ENCODE results near the gene GTPBP3. TPM values are rescaled to one million over a fixed set of nuclear protein-coding genes. Genes with fewer than 3 reads are reported as not detected.
A peak's percentile ranks its signal among the peaks of the same experiment; 100 is the strongest.

Gene GTPBP3
- total RNA-seq, 2 donors from 2014 or later, result 20.7 to 72.5 TPM

DNA sequence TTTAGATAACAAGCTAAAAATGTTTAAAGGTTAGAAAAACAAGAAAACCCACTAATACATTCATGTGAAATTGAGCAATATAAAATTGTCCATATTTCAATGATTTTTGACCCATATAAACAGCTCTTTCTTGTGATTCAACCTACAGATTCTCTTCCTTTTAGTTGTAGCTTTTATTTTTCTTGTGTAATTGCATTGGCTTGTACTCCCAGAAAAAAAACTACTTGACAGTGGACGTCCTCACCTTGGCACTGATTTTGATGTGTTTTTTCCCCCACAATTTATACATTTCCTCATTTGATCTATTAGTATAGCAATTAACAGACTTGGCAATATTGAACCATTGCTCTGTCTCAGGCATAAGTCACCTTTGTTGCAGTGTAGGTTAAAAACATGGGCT, 51.9 kb downstream of the GTPBP3 start:
- DNase-seq (ENCODE audit: low spot score) (no peak), ATAC-seq (ENCODE audit: insufficient number of reproducible peaks, low FRiP score, low read depth) (no peak)
- TF ChIP-seq CTCF (IDR thresholded peaks at IDR 0.05), result no peak
- H3K4me1 ChIP-seq (ENCODE audit: control insufficient read depth in 1 of 2, low read depth in 2 of 2), result peaks cover 3 to 18% of the 10 kb centered on the region in 2 donors
- H3K27me3 ChIP-seq (replicated peaks; ENCODE audit: insufficient read depth), result no peaks in the 10 kb centered on the region
- no peak overlapping the region for H3K4me3 ChIP-seq
- no peaks in the 10 kb centered on the region for H3K9me3 ChIP-seq
- no peaks in the 10 kb centered on the region for H3K36me3 ChIP-seq
- H3K27ac ChIP-seq, result no peak overlapping the region

DNA sequence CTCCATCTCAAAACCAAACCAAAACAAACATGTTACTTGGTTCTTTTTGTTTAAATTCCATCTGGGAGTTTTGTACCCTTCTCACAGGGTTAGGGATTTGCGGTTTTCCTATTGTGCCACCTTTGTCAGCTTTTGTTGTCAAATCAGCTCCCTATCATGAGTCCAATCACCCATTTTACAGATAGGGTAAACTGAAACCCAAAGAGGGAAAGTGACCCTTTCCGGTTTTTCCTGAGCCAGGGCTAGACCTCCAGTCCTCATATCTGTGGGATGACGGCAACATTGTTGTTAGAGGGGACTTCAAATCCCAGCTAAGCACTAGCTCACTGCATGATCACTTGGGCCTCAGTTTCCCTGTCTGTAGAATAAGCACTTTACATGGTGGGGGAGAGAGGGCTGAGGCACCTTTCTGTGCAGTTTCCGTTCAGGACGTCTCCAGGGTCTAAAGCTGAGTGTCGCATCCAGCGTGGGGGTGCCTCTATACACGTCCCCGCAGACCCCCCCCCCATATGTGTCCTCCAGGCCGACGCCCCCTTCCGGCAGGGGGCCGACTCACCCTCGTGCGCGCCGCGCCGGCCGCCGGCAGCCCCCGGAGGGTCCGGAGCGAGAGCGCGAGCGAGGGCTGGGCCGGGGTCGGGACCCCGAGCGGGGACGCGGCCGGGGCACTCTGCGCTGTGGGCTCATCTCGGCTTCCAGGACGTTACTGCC, 52.8 kb downstream of the GTPBP3 start:
- peak overlapping the region; percentile 83 for H3K4me3 ChIP-seq
- ATAC-seq (ENCODE audit: insufficient number of reproducible peaks, low FRiP score, low read depth) (no peak), DNase-seq (ENCODE audit: low spot score) (no peak)
- no peaks in the 10 kb centered on the region for H3K27me3 ChIP-seq (replicated peaks; ENCODE audit: insufficient read depth)
- no peaks in the 10 kb centered on the region for H3K9me3 ChIP-seq
- peaks cover 3 to 18% of the 10 kb centered on the region in 2 donors for H3K4me1 ChIP-seq (ENCODE audit: control insufficient read depth in 1 of 2, low read depth in 2 of 2)
- TF ChIP-seq CTCF (IDR thresholded peaks at IDR 0.05), result no peak
- H3K27ac ChIP-seq, result no peak overlapping the region
- no peaks in the 10 kb centered on the region for H3K36me3 ChIP-seq

GRCh38 chr19:17390665-17391370, 53.5 kb downstream of the GTPBP3 start:
- Histone ChIP-seq H3K36me3 (no peaks in the 10 kb centered on the region), H3K4me1 (ENCODE audit: control insufficient read depth in 1 of 2, low read depth in 2 of 2) (peaks cover 3 to 14% of the 10 kb centered on the region in 2 donors), H3K27me3 (replicated peaks; ENCODE audit: insufficient read depth) (no peaks in the 10 kb centered on the region), H3K4me3 (peak overlapping the region; percentile 83), H3K9me3 (no peaks in the 10 kb centered on the region), H3K27ac (no peak overlapping the region)
- ATAC-seq (ENCODE audit: insufficient number of reproducible peaks, low FRiP score, low read depth) (peak; percentile 71), DNase-seq (ENCODE audit: low spot score) (peak; percentile 71)
- TF ChIP-seq CTCF (IDR thresholded peaks at IDR 0.05), result peak; percentile 70

DNA sequence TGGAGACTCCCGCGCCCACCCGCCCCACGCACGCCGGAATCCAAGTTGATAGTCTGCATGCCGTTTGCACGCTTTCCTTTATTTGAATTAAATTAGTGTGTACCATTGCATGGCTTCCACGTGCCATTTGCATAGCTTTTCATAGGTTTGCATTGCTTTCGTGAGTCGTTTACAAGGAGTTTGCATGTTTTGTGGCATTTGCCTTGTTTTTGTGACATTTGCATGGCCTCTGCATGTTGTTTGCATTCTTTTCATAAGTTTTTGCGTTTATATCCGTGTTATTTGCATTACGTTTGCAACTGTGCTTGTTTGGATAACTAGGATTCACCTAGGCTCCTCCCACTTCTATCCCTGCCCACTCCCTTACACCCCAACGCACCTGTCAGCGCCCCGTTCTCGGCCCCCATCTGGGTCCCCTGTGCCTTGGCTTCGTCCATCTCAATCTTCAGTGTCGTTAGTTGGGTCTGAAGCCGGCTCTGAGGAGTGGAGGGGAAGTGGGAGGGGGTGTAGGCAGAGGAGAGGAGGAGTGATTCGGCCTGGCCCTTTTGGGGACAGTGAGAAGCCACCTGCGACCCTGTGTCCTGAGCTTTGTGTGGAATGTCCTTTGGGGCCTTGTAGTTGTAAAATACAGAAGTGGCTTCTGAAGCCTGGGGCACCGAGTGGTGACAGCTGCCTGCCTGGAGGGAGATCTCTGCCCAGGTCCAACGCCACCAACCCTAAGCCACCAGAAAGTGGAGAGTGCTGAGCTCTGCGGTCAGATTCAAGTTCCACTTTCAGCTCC, 54.2 kb downstream of the GTPBP3 start:
- H3K27me3 ChIP-seq (replicated peaks; ENCODE audit: insufficient read depth), result no peaks in the 10 kb centered on the region
- no peak overlapping the region for H3K27ac ChIP-seq
- H3K9me3 ChIP-seq, result no peaks in the 10 kb centered on the region
- no peaks in the 10 kb centered on the region for H3K36me3 ChIP-seq
- DNase-seq (ENCODE audit: low spot score) (no peak), ATAC-seq (ENCODE audit: insufficient number of reproducible peaks, low FRiP score, low read depth) (no peak)
- peak; percentile 11 for TF ChIP-seq CTCF (IDR thresholded peaks at IDR 0.05)
- H3K4me1 ChIP-seq (ENCODE audit: control insufficient read depth in 1 of 2, low read depth in 2 of 2), result peaks cover 3 to 13% of the 10 kb centered on the region in 2 donors
- H3K4me3 ChIP-seq, result peak overlapping the region; percentile 83

Other genes with a start within 250 kb of the GTPBP3 start
- gene USE1, start 122.2 kb upstream of the GTPBP3 start, total RNA-seq, result 10 to 100 TPM; 11.5 to 13.7 TPM
- gene OCEL1, start 111.3 kb upstream of the GTPBP3 start, total RNA-seq, result 10 to 100 TPM; 12.4 to 13.3 TPM
- gene NR2F6, start 91.6 kb upstream of the GTPBP3 start, total RNA-seq, result 10 to 100 TPM; 42.0 to 68.1 TPM
- gene USHBP1, start 72.8 kb upstream of the GTPBP3 start, total RNA-seq, result 1 to 10 TPM; 3.5 to 4.0 TPM
- gene BABAM1, start 70.1 kb upstream of the GTPBP3 start, total RNA-seq, result 10 to 100 TPM; 55.2 to 87.2 TPM
- gene ANKLE1, start 55.7 kb upstream of the GTPBP3 start, total RNA-seq, result 1 to 10 TPM in 1 of 2 donors, not detected in 1; 1.2 TPM
- 10 to 100 TPM in 1 of 2 donors, 1 to 10 TPM in 1; 9.8 to 24.0 TPM for gene ABHD8, start 34.1 kb upstream of the GTPBP3 start, total RNA-seq
- 100 to 1,000 TPM; 132 to 140 TPM for gene MRPL34, start 31.7 kb upstream of the GTPBP3 start, total RNA-seq
- 10 to 100 TPM in 1 of 2 donors, 1 to 10 TPM in 1; 8.9 to 13.5 TPM for gene DDA1, start 28.0 kb upstream of the GTPBP3 start, total RNA-seq
- 10 to 100 TPM in 1 of 2 donors, 1 to 10 TPM in 1; 9.5 to 13.4 TPM for gene ANO8, start 2.7 kb upstream of the GTPBP3 start, total RNA-seq
- gene PLVAP, start 39.8 kb downstream of the GTPBP3 start, total RNA-seq, result 100 to 1,000 TPM; 120 to 126 TPM
- gene CCDC194, start 56.6 kb downstream of the GTPBP3 start, total RNA-seq, result not detected
- gene BST2, start 68.1 kb downstream of the GTPBP3 start, total RNA-seq, result 100 to 1,000 TPM; 113 to 144 TPM
- 100 to 1,000 TPM in 1 of 2 donors, 10 to 100 TPM in 1; 25.3 to 103 TPM for gene MVB12A, start 82.5 kb downstream of the GTPBP3 start, total RNA-seq
- not detected for gene TMEM221, start 111.1 kb downstream of the GTPBP3 start, total RNA-seq
- gene NXNL1, start 123.4 kb downstream of the GTPBP3 start, total RNA-seq, result not detected
- 10 to 100 TPM; 29.1 to 36.4 TPM for gene SLC27A1, start 133.0 kb downstream of the GTPBP3 start, total RNA-seq
- gene PGLS, start 174.1 kb downstream of the GTPBP3 start, total RNA-seq, result 10 to 100 TPM; 67.4 to 92.9 TPM
- 10 to 100 TPM; 73.7 to 94.1 TPM for gene COLGALT1, start 218.1 kb downstream of the GTPBP3 start, total RNA-seq

All from thoracic aorta (tissue), 2 donors.